PFSK-1 (cell line): Measurements from ENCODE around the gene SPTLC2.

ENCODE experiments used
- FOXP2 ChIP-seq: optimal IDR thresholded peaks from 2 replicates; pipeline ENCODE3; 2011; ENCODE audit warnings: borderline replicate concordance, control low read depth, inconsistent platforms; ENCODE audit not compliant: insufficient read depth; ENCODE audit errors: extremely low read length, extremely low read depth
- POLR2AphosphoS5 ChIP-seq: IDR thresholded peaks from 2 replicates; pipeline ENCODE4 v1.6.1; 2012; ENCODE audit warnings: low read depth, mild to moderate bottlenecking, control low read depth, low read length, moderate library complexity
- SIN3A ChIP-seq: IDR thresholded peaks from 2 replicates; pipeline ENCODE4 v1.6.1; 2012; ENCODE audit warnings: mild to moderate bottlenecking, low read length, moderate library complexity, borderline replicate concordance; ENCODE audit not compliant: insufficient read depth
- TAF1 ChIP-seq: IDR thresholded peaks from 2 replicates; pipeline ENCODE4 v1.6.1; 2012; ENCODE audit warnings: low read length, control low read depth, borderline replicate concordance; ENCODE audit not compliant: insufficient read depth
- TF ChIP-seq, protein P1 (sequence below), 2 experiments: IDR thresholded peaks; 2 replicates each; pipeline versions ENCODE4 v1.6.1 to v1.8.0; 2011 to 2012; ENCODE audit warnings: low read depth in 2 of 2, low read length in 2 of 2, control low read depth in 1 of 2, inconsistent platforms in 1 of 2, mild to moderate bottlenecking in 1 of 2, moderate library complexity in 1 of 2; ENCODE audit not compliant: insufficient read depth in 1 of 2

SPTLC2 gene

DNA sequence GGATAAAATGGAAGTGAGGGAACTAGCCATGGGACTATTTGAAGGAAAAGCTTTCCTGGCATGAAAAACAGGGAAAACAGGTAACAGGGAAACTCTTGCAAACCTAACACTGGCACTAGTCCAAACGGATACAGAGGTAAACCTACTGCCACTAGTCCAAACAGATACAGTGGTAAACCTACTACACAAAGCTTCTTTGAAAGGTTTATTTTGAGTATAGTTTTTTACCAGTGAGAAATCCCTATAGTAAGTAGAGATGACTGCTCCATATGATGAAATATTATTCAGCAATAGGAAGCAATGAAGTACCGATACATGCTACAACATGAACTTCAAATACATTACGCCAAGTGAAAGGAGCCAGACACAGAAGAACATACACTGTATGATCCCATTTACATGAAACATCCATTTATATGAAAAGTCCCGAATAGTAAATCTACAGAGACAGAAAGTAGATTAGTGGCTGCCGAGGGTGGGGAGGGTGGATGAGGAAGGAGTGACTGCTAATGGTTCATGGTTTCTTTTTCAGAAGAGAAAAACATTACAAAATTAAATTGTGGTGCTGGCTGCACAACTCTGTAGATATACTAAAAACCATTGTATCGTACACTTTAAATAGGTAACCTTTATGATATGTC, 25.5 kb downstream of the SPTLC2 start:
- TF ChIP-seq TAF1 (no peak), SIN3A (no peak), FOXP2 (no peak), POLR2AphosphoS5 (no peak)
- TF ChIP-seq, protein P1, sequence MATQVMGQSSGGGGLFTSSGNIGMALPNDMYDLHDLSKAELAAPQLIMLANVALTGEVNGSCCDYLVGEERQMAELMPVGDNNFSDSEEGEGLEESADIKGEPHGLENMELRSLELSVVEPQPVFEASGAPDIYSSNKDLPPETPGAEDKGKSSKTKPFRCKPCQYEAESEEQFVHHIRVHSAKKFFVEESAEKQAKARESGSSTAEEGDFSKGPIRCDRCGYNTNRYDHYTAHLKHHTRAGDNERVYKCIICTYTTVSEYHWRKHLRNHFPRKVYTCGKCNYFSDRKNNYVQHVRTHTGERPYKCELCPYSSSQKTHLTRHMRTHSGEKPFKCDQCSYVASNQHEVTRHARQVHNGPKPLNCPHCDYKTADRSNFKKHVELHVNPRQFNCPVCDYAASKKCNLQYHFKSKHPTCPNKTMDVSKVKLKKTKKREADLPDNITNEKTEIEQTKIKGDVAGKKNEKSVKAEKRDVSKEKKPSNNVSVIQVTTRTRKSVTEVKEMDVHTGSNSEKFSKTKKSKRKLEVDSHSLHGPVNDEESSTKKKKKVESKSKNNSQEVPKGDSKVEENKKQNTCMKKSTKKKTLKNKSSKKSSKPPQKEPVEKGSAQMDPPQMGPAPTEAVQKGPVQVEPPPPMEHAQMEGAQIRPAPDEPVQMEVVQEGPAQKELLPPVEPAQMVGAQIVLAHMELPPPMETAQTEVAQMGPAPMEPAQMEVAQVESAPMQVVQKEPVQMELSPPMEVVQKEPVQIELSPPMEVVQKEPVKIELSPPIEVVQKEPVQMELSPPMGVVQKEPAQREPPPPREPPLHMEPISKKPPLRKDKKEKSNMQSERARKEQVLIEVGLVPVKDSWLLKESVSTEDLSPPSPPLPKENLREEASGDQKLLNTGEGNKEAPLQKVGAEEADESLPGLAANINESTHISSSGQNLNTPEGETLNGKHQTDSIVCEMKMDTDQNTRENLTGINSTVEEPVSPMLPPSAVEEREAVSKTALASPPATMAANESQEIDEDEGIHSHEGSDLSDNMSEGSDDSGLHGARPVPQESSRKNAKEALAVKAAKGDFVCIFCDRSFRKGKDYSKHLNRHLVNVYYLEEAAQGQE (IDR thresholded peaks at IDR 0.05; ENCODE audit: insufficient read depth in 1 of 2, low read depth in 2 of 2, low read length in 2 of 2) = no peak

DNA sequence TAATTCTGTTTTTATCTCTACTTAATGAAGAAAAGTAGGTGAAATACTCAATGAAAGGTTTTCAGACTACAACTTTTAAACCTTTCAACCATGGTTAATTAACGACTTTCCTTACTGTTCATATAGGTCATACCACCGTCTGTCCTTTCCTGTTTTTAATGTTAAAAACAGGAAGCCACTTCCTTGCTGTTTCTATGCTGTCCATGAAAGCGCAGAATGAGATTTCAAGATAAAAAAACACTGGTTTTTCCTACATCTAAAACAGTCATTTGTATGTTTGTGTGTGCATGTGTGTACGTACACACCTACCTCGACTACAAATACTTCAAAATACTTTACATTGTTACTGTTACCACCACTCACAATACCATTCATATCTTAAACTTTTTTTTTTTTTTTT, 27.3 kb downstream of the SPTLC2 start:
- TF ChIP-seq FOXP2 (no peak), POLR2AphosphoS5 (no peak), TAF1 (no peak), SIN3A (no peak)
- TF ChIP-seq, protein P1 (IDR thresholded peaks at IDR 0.05; ENCODE audit: insufficient read depth in 1 of 2, low read depth in 2 of 2, low read length in 2 of 2) = no peak

DNA sequence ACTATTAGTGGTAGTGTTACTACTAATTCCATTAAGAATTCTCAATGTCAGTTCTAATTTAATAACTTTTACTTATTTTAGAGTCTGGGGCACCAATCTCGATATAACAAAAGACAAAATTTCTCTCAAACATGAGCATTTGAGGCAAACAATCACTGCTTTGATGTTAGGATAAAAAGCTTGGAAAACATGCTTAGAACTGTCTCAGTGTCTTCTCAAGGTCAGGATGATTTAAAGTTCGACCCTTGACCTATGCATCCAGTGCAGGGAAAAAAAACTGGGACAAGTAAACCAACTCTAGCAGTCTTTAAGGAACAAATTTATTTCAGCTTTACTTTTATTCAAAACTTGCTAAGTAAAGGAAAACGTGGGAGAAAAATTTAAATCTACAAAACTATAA, 31.1 kb downstream of the SPTLC2 start:
- TF ChIP-seq, protein P1 (IDR thresholded peaks at IDR 0.05; ENCODE audit: insufficient read depth in 1 of 2, low read depth in 2 of 2, low read length in 2 of 2) = no peak
- no peak for TF ChIP-seq POLR2AphosphoS5
- TF ChIP-seq SIN3A = no peak
- no peak for TF ChIP-seq TAF1
- TF ChIP-seq FOXP2 = no peak

DNA sequence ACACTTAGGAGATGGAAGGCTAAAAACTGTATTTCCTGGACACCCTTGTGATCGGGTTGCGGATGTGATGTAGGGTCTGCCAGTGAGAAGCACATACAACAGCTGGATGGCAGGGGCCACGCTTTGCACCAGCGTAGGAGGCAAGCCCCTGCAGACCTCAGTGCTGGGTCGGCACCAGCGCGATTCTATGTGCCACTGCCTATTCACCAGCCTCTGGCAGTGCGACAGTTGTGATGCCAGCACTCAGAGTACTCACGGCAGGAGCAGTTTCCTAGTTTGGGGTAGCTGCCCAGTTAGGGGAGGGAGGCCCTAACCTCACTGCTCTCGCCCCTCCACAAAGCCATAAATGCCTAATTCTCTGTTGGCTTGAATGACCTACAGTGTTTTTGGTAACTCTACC, 31.6 kb downstream of the SPTLC2 start:
- TF ChIP-seq, protein P1 (IDR thresholded peaks at IDR 0.05; ENCODE audit: insufficient read depth in 1 of 2, low read depth in 2 of 2, low read length in 2 of 2) = no peak
- no peak for TF ChIP-seq TAF1
- no peak for TF ChIP-seq SIN3A
- TF ChIP-seq POLR2AphosphoS5 = no peak
- no peak for TF ChIP-seq FOXP2

DNA sequence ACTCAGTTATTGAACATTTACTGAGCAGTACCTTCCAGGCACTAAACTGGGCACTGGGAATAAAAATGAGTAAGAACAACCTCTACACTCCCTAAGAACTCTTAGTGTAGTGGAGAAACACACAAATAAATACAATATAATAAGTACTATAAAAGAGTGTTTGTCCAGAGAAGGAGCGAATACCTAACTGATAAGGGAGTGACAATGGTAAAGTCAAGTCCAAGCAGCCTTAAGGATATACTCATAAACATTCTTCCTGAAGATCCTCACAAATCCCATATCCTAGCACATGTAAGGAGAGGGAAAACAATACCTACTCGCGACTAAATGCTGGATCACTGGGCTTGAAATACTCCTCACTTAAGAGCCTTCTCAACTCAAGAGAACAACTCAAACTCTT, 32.8 kb downstream of the SPTLC2 start:
- TF ChIP-seq POLR2AphosphoS5 (no peak), TAF1 (no peak), SIN3A (no peak), FOXP2 (no peak)
- TF ChIP-seq, protein P1 (IDR thresholded peaks at IDR 0.05; ENCODE audit: insufficient read depth in 1 of 2, low read depth in 2 of 2, low read length in 2 of 2) = no peak
